WTC11 (cell line): ENCODE data around the gene SLC30A5.

Experiments
- CREB1 ChIP-seq: sonication (generic); formaldehyde crosslinking; IDR thresholded peaks from 2 replicates; pipeline ENCODE4 v1.8.0; 2023; ENCODE audit warnings: mild to moderate bottlenecking, missing genetic modification reagents
- CTCF ChIP-seq: fragments of 200-600 bp; IDR thresholded peaks from 2 replicates; pipeline ENCODE4 v1.8.0; 2022; ENCODE audit warnings: antibody characterized with exemption
- NR2C2 ChIP-seq: sonication (generic); formaldehyde crosslinking; IDR thresholded peaks from 2 replicates; pipeline ENCODE4 v1.8.0; 2022; ENCODE audit warnings: mild to moderate bottlenecking, missing genetic modification reagents
- RELA ChIP-seq: sonication (generic); formaldehyde crosslinking; IDR thresholded peaks from 2 replicates; pipeline ENCODE4 v1.8.1; 2022; ENCODE audit warnings: missing genetic modification reagents, mild to moderate bottlenecking, borderline replicate concordance
- ZBTB21 ChIP-seq: sonication (generic); formaldehyde crosslinking; IDR thresholded peaks from 2 replicates; pipeline ENCODE4 v1.8.1; 2023; ENCODE audit warnings: mild to moderate bottlenecking, missing genetic modification reagents, borderline replicate concordance
- TF ChIP-seq, protein P1 (sequence below): sonication (generic); formaldehyde crosslinking; IDR thresholded peaks from 2 replicates; pipeline ENCODE4 v1.8.0; 2023; ENCODE audit warnings: mild to moderate bottlenecking, missing genetic modification reagents
- TF ChIP-seq, protein P2 (sequence below): sonication (generic); formaldehyde crosslinking; IDR thresholded peaks from 2 replicates; pipeline ENCODE4 v1.8.1; 2022; ENCODE audit warnings: missing genetic modification reagents, borderline replicate concordance

GRCh38 chr5:69048230-69048629, 45.6 kb upstream of the SLC30A5 start:
- TF ChIP-seq RELA (CRISPR knock-in tag) (no peak), NR2C2 (no peak), CTCF (no peak), CREB1 (CRISPR knock-in tag) (no peak), ZBTB21 (CRISPR knock-in tag) (no peak)
- TF ChIP-seq, protein P1, sequence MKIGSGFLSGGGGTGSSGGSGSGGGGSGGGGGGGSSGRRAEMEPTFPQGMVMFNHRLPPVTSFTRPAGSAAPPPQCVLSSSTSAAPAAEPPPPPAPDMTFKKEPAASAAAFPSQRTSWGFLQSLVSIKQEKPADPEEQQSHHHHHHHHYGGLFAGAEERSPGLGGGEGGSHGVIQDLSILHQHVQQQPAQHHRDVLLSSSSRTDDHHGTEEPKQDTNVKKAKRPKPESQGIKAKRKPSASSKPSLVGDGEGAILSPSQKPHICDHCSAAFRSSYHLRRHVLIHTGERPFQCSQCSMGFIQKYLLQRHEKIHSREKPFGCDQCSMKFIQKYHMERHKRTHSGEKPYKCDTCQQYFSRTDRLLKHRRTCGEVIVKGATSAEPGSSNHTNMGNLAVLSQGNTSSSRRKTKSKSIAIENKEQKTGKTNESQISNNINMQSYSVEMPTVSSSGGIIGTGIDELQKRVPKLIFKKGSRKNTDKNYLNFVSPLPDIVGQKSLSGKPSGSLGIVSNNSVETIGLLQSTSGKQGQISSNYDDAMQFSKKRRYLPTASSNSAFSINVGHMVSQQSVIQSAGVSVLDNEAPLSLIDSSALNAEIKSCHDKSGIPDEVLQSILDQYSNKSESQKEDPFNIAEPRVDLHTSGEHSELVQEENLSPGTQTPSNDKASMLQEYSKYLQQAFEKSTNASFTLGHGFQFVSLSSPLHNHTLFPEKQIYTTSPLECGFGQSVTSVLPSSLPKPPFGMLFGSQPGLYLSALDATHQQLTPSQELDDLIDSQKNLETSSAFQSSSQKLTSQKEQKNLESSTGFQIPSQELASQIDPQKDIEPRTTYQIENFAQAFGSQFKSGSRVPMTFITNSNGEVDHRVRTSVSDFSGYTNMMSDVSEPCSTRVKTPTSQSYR (CRISPR knock-in tag): no peak
- TF ChIP-seq, protein P2, sequence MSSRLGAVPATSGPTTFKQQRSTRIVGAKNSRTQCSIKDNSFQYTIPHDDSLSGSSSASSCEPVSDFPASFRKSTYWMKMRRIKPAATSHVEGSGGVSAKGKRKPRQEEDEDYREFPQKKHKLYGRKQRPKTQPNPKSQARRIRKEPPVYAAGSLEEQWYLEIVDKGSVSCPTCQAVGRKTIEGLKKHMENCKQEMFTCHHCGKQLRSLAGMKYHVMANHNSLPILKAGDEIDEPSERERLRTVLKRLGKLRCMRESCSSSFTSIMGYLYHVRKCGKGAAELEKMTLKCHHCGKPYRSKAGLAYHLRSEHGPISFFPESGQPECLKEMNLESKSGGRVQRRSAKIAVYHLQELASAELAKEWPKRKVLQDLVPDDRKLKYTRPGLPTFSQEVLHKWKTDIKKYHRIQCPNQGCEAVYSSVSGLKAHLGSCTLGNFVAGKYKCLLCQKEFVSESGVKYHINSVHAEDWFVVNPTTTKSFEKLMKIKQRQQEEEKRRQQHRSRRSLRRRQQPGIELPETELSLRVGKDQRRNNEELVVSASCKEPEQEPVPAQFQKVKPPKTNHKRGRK: no peak
